HAP-1 (cell line): ENCODE measurements around the gene SURF4.

Experiments
- DNase-seq, 2 experiments: peaks; one replicate each; pipeline ENCODE4 v3.0.0-alpha.2; 2016 to 2020; ENCODE audit warnings: low spot score in 2 of 2
- H3K27me3 ChIP-seq: fragments of 250-450 bp; sonication (Bioruptor Pico); 2 replicates; pipeline ENCODE4 v1.5.1; 2020; ENCODE audit warnings: low read depth, mild to moderate bottlenecking, moderate library complexity
- H3K36me3 ChIP-seq: fragments of 250-450 bp; sonication (Bioruptor Pico); replicated peaks from 2 replicates; pipeline ENCODE4 v1.5.1; 2020; ENCODE audit warnings: mild to moderate bottlenecking
- H3K4me1 ChIP-seq: fragments of 250-450 bp; sonication (Bioruptor Pico); 2 replicates; pipeline ENCODE4 v1.5.1; 2020; ENCODE audit warnings: mild to moderate bottlenecking
- H3K4me3 ChIP-seq: fragments of 250-450 bp; sonication (Bioruptor Pico); 2 replicates; pipeline ENCODE4 v1.5.1; 2020; ENCODE audit warnings: mild to moderate bottlenecking, moderate library complexity
- H3K9me3 ChIP-seq: fragments of 250-450 bp; sonication (Bioruptor Pico); 2 replicates; pipeline ENCODE4 v1.5.1; 2020; ENCODE audit warnings: mild to moderate bottlenecking, moderate library complexity
- in situ Hi-C: fragments of 300-500 bp; cut with MboI; formaldehyde crosslinking; loops from 3 replicates; pipeline ENCODE4 v1.14.3; 2020; ENCODE audit warnings: low sequenced_read_pairs, inconsistent platforms, mixed read lengths

SURF4 gene

DNA sequence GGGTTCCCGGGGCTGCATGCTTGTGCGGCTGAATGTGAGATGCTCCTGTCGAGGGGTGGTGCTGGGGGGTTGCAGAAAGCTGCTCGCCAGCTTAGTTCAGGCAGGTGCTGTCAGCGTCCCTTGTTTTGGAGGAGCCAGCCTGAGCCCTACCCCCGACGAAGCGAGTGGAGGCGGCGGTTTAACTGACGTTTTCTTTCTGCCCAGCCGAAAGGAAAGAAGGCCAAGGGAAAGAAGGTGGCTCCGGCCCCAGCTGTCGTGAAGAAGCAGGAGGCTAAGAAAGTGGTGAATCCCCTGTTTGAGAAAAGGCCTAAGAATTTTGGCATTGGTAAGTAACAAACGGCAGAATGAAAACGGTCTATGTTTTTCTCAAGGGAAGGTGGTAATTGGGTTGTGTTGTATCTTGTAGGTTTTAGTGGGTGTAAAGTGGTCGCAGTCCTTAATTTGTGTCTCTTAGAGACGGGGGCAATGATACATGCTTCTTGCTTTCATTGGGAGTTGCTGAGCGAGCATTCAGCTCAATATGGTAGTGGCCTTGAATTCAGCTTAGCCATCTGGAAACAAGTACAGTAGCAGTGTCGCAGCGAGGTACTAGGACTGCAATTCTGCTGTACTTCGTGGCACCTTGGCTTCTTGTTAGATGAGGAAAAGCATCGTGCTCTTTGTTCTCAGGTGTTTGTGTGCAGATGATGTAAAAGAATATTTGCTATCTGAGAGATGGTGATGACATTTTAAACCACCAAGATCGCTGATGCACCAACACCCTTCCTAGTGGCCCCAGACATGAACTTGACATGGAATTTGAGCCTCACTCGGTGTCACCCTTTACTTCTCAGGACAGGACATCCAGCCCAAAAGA, 26.9 kb downstream of the SURF4 start:
- H3K4me1 ChIP-seq: peaks cover 12% of the 10 kb centered on the region
- in situ Hi-C loops: loop anchor here (10.0 kb wide), 1 partner anchor 136 kb away; no protein-coding TSS in a partner anchor
- peaks cover 77% of the 10 kb centered on the region for H3K36me3 ChIP-seq
- no peaks in the 10 kb centered on the region for H3K27me3 ChIP-seq
- peak overlapping the region; percentile 98 for H3K4me3 ChIP-seq
- no peaks in the 10 kb centered on the region for H3K9me3 ChIP-seq
- DNase-seq: no peak

DNA sequence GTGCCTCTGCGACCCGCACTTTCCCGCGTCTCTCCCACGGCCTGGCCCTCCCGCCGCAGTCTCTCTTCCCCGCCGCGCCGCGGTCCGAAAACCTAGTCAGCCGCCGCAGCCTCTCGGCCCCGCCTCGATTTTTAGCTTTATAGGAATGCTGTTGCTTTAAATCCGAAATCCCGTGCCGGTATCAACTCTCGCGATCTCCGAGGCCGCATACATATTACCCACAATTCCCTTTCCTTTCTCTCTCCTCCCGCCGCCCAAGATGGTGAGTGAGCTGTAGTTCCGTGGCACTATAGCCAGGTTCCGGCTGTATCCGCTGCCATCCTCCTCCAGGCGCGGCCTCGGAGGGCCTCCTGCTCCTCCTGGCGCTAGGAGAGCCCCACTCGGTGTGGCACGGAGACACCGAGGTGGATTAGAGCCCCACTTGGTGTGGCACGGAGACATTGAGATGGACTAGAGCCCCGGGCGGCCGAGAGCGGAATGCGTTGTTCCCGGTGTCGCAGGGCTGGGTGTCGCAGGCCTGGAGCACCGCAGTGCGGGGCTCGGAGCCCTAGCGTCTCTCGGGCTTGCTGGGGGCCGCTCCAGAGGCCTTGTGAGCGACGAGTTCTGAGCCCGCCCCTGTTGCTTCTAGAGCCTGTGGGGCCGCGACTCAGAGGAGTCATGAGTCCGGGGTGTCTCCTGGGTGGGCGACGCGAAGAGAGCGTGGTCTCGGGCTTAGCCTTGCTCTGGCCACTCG, 27.7 kb downstream of the SURF4 start, which contains the start of the genes MED22 and RPL7A:
MED22 (minus strand) TSS at position 147 of the 733 bp plus-strand sequence. CDS start 1,469 bp downstream, outside the sequence.
RPL7A (plus strand) TSS at position 234 of the 733 bp plus-strand sequence; CDS start at position 260, 26 bp downstream.
- no peaks in the 10 kb centered on the region for H3K9me3 ChIP-seq
- DNase-seq: peak; percentile 92 to 96
- no peaks in the 10 kb centered on the region for H3K27me3 ChIP-seq
- H3K36me3 ChIP-seq: peaks cover 79% of the 10 kb centered on the region
- in situ Hi-C loops: loop anchor here (10.0 kb wide), 1 partner anchor 137 kb away; no protein-coding TSS in a partner anchor
- peaks cover 12% of the 10 kb centered on the region for H3K4me1 ChIP-seq
- H3K4me3 ChIP-seq: peak within 1 kb of the TSS; percentile 98

DNA sequence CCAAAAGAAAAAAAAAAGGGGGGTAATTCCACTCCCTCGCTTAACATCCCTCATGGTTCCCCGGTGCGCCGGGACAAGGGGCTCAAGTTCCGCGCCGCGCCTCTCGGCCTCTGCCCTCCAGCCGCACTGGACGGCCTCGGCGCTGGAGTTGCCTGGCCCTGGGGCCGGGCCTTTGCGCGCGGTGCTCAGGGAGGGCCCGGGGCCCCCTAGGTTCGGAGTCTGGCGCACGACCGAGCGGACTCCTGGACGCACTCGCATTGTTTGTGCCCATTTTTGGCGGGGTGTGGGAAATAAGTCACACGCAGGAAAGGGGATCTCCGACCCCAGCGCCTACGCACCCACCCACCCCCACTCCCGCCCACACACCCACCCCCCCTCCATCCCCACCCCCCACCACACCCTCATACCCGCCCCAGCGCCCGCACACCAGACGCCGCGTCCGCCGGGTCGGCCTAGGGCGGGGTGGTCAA, 28.3 kb downstream of the SURF4 start:
- Histone ChIP-seq H3K4me3 (peak overlapping the region; percentile 98), H3K9me3 (no peaks in the 10 kb centered on the region), H3K4me1 (peaks cover 12% of the 10 kb centered on the region), H3K36me3 (peaks cover 78% of the 10 kb centered on the region), H3K27me3 (no peaks in the 10 kb centered on the region)
- DNase-seq: peak in 1 of 2 experiments; percentile 50
- in situ Hi-C loops: loop anchor here (10.0 kb wide), 1 partner anchor 137 kb away; no protein-coding TSS in a partner anchor

DNA sequence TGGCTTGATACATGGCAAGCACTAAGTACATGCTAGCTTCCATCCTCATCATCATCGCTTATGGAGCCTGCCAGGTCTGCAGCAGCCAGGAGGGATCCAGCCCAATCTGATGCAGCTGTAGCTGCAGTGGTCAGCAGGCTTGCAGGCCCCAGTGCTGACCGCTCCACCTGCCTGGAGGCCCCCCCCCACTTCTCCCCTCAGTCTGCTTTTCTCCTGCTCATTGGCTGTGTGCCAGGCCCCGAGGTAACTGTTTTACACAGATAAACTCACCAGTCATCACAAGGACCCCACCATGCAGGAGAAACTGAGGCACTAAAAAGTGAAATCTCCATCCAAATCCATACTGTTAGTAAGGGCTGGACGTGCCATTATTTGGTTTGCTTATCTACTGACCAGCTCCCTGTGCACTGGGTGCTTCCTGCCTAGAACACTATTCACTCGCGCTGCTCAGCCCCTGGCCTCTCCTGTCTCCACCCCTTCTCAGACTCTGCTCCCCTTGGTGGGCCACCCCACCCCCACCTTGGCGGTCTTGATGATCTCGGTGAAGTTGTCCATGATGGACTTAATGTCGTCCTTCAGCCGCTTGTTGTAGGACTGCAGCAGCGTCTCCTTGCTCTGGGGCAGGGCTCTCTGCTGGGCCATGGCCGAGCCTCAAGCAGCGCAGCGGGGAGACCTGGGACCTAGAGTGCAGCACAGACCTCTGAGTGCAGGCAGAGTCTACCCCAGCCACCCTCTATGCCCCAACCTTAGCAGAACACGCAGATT, 29.7 kb downstream of the SURF4 start:
- DNase-seq: no peak
- no peaks in the 10 kb centered on the region for H3K9me3 ChIP-seq
- in situ Hi-C loops: loop anchor here (10.0 kb wide), 1 partner anchor 139 kb away; no protein-coding TSS in a partner anchor
- H3K4me3 ChIP-seq: peak overlapping the region; percentile 98
- H3K4me1 ChIP-seq: peaks cover 12% of the 10 kb centered on the region
- H3K36me3 ChIP-seq: peaks cover 78% of the 10 kb centered on the region
- no peaks in the 10 kb centered on the region for H3K27me3 ChIP-seq

GRCh38 chr9:133345596-133345995, 30.3 kb downstream of the SURF4 start:
- H3K36me3 ChIP-seq: peaks cover 78% of the 10 kb centered on the region
- H3K27me3 ChIP-seq: no peaks in the 10 kb centered on the region
- H3K4me3 ChIP-seq: no peak overlapping the region
- in situ Hi-C loops: loop anchor here (10.0 kb wide), 1 partner anchor 139 kb away; no protein-coding TSS in a partner anchor
- H3K4me1 ChIP-seq: peaks cover 12% of the 10 kb centered on the region
- no peak for DNase-seq
- H3K9me3 ChIP-seq: no peaks in the 10 kb centered on the region

- peaks cover 76% of the 10 kb centered on the region for H3K36me3 ChIP-seq
- in situ Hi-C loops: loop anchor here (10.0 kb wide), 1 partner anchor 140 kb away; no protein-coding TSS in a partner anchor
- no peaks in the 10 kb centered on the region for H3K9me3 ChIP-seq
- H3K4me3 ChIP-seq: no peak overlapping the region
- no peak for DNase-seq
- H3K4me1 ChIP-seq: peaks cover 9% of the 10 kb centered on the region
- no peaks in the 10 kb centered on the region for H3K27me3 ChIP-seq
These were observed 30.9 kb downstream of the SURF4 start for GRCh38 chr9:133344979-133345378.

- no peak for DNase-seq
- H3K36me3 ChIP-seq: peaks cover 70% of the 10 kb centered on the region
- peaks cover under 1% of the 10 kb centered on the region for H3K4me1 ChIP-seq
- no peaks in the 10 kb centered on the region for H3K27me3 ChIP-seq
- no peak overlapping the region for H3K4me3 ChIP-seq
- H3K9me3 ChIP-seq: no peaks in the 10 kb centered on the region
- in situ Hi-C loops: loop anchor here (10.0 kb wide), 1 partner anchor 141 kb away; no protein-coding TSS in a partner anchor
These were observed 31.8 kb downstream of the SURF4 start for GRCh38 chr9:133344071-133344470.

DNA sequence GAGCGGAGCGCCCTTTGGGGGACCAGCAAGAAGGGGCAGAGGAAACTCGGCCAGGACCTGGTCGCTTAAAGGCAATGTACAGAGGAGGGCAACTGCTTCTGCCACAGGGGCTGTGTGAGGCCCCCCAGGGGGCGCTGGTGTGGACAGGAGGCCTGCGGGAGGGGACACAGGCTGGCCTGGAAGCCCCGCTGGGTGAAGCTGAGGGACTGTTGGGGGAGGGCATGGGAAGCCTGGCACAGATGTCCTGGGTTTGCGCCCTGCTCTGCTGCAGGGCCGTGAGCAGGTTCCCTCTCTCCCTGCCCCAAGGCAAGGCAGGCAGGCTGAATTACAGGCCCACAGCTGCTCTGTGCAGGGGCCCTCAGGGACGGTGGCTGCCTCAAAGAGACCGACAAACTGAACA, 33.3 kb downstream of the SURF4 start:
- DNase-seq: no peak
- H3K9me3 ChIP-seq: no peaks in the 10 kb centered on the region
- H3K36me3 ChIP-seq: peaks cover 60% of the 10 kb centered on the region
- H3K4me1 ChIP-seq: no peaks in the 10 kb centered on the region; the same call in none of the 2 replicates
- no peaks in the 10 kb centered on the region for H3K27me3 ChIP-seq
- H3K4me3 ChIP-seq: no peak overlapping the region
- in situ Hi-C loops: loop anchor here (10.0 kb wide), 1 partner anchor 142 kb away; no protein-coding TSS in a partner anchor

DNA sequence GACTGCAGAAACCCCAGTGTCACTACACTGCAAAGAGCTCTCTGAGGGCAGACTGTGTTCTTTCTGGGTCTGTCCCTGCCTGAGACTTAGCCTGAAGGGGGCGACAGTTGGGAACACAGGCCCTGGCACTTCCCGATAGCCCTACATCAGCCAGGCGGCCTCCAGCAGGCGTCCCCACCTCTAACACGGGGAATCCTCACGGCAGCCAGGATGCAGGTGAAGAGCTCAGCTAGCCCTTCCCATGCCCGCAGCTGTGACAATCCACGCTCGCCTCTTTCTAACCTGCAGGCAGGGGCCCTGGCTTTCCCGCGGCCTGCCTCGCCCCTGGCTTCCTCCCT, 33.8 kb downstream of the SURF4 start:
- DNase-seq: peak in 1 of 2 experiments; percentile 44
- Histone ChIP-seq H3K9me3 (no peaks in the 10 kb centered on the region), H3K4me1 (no peaks in the 10 kb centered on the region; the same call in none of the 2 replicates), H3K4me3 (no peak overlapping the region), H3K27me3 (no peaks in the 10 kb centered on the region), H3K36me3 (peaks cover 60% of the 10 kb centered on the region)
- in situ Hi-C loops: loop anchor here (10.0 kb wide), 1 partner anchor 143 kb away; no protein-coding TSS in a partner anchor

DNA sequence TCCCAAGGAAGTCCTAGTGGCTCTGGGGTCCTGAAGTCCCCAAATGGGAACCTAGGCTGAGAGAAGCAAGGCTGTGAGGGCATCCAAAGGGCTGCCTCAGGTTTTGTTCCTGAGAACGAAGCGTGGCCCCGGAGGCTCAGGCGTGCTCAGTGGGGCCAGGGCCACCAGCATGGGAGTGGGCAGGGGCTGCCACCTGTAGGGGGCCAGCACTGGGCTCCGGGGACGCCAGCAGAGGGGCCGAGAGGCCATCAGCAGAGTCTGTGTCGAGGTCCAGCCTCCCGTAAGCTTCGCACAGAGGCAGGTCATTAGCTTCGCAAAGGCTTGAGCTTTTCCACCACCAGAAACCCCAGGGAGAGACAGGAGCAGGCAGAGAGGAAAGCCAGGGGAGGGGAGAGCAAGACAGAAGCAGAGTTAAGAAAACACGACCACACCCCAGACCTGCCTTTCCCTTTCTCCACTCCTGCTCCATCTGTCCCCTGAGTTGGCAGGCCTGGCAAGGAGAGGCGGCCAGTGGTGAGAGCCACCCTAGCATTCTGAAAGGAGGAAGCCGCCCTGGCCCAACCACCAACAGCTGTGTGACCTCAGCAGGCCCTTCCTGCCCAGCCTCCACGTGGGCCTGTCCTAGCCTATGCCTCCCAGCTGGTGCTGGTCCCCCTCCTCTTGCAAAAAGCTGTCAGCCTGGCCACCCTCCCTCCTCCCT, 34.3 kb downstream of the SURF4 start:
- peaks cover 3% of the 10 kb centered on the region for H3K4me1 ChIP-seq
- no peaks in the 10 kb centered on the region for H3K27me3 ChIP-seq
- H3K9me3 ChIP-seq: no peaks in the 10 kb centered on the region
- peaks cover 60% of the 10 kb centered on the region for H3K36me3 ChIP-seq
- H3K4me3 ChIP-seq: no peak overlapping the region
- no peak for DNase-seq
- in situ Hi-C loops: loop anchor here (10.0 kb wide), 1 partner anchor 143 kb away; no protein-coding TSS in a partner anchor

- no peak for DNase-seq
- Histone ChIP-seq H3K27me3 (no peaks in the 10 kb centered on the region), H3K4me1 (peaks cover 6% of the 10 kb centered on the region), H3K9me3 (no peaks in the 10 kb centered on the region), H3K4me3 (no peak overlapping the region), H3K36me3 (peaks cover 58% of the 10 kb centered on the region)
- in situ Hi-C loops: loop anchor here (10.0 kb wide), 1 partner anchor 144 kb away; no protein-coding TSS in a partner anchor
These were observed 34.9 kb downstream of the SURF4 start for GRCh38 chr9:133340916-133341315.

GRCh38 chr9:133340256-133340655, 35.6 kb downstream of the SURF4 start:
- no peak for DNase-seq
- Histone ChIP-seq H3K27me3 (no peaks in the 10 kb centered on the region), H3K9me3 (no peaks in the 10 kb centered on the region), H3K4me1 (peaks cover 6% of the 10 kb centered on the region), H3K36me3 (peaks cover 54% of the 10 kb centered on the region), H3K4me3 (no peak overlapping the region)
- in situ Hi-C loops: loop anchor here (10.0 kb wide), 1 partner anchor 145 kb away; no protein-coding TSS in a partner anchor
